Psoas muscle (tissue), 8 donors: ENCODE data around the gene HBEGF. TPM values are rescaled to one million over a fixed set of nuclear protein-coding genes. Genes with fewer than 3 reads are reported as not detected.

ENCODE experiments used
- ATAC-seq, 4 donors: fragments of 200-7000 bp; cut with Tn5 transposase; one replicate each; pipeline ENCODE4 v1.9.1; 2020; ENCODE audit warnings: moderate library complexity in 3 of 4, mild to moderate bottlenecking in 2 of 4
- DNase-seq, 2 donors: peaks; one replicate each; pipeline ENCODE4 v3.0.0-alpha.2; 2020
- H3K27ac ChIP-seq: fragments of 200-600 bp; one replicate; pipeline ENCODE4 v1.8.0; 2022
- H3K27me3 ChIP-seq, 3 donors: fragments of 200-600 bp in 1 of 3; one replicate each; pipeline versions ENCODE4 v1.6.1 to v1.8.0; 2013 to 2022; ENCODE audit warnings: low read length in 2 of 3, mild to moderate bottlenecking in 2 of 3, moderate library complexity in 1 of 3; ENCODE audit not compliant: insufficient read depth in 3 of 3
- H3K36me3 ChIP-seq, 2 donors: fragments of 200-600 bp in 1 of 2; one replicate each; pipeline versions ENCODE4 v1.6.1 to v1.8.0; 2013 to 2022; ENCODE audit warnings: low read depth in 1 of 2, mild to moderate bottlenecking in 1 of 2, moderate library complexity in 1 of 2; ENCODE audit not compliant: insufficient read depth in 1 of 2
- H3K4me1 ChIP-seq: fragments of 200-600 bp; one replicate; pipeline ENCODE4 v1.8.0; 2022
- H3K4me3 ChIP-seq: fragments of 200-600 bp; one replicate; pipeline ENCODE4 v1.8.0; 2022; ENCODE audit warnings: mild to moderate bottlenecking
- H3K9me3 ChIP-seq: fragments of 200-600 bp; one replicate; pipeline ENCODE4 v1.8.0; 2022
- WGBS, 3 donors: extraction: QIAGEN DNeasy Blood & Tissue Kit; methylation state at CpG; one replicate each; pipeline versions ENCODE4 v1.1.6 to v1.1.7; 2013; 5-methylcytosine and 5-hydroxymethylcytosine counted together
- intact Hi-C, 2 donors: fragments of 100-400 bp; cut with DNase I; formaldehyde crosslinking; loops; one replicate each; pipeline versions ENCODE4 v1.11.0 to v1.14.2; 2022
- polyA plus RNA-seq, 3 donors: library from polyadenylated mRNA; stranded (reverse); fragments of 200-250 nt; gene quantifications; one replicate each; pipeline ENCODE4 v1.2.3, GENCODE V29; 2013
- total RNA-seq, 4 donors: library from RNA; stranded (reverse); fragmentation: NEBNext Ultra II Directional in 2 of 4; extraction: Animal tissue kit (Norgen Biotek cat#: 25700) in 2 of 4; gene quantifications; one replicate each; pipeline versions ENCODE4 v1.2.1 to v1.2.4, GENCODE V29; 2021 to 2023
- TF ChIP-seq, protein P1 (sequence below): fragments of 200-600 bp; IDR thresholded peaks from one replicate; pipeline ENCODE4 v1.8.0; 2022; ENCODE audit warnings: antibody characterized with exemption
- donor health status: healthy with polysubstance abuse.
- donor health status: DM: no; HTN: no; CAD: no; lungs with moderate emphysema.
- donor health status: Bipolar disorder and iron deficiency.
- donor health status: healthy.
- donor health status: DM: yes; HTN: yes; CAD: no.
- donor health status: DM: no; HTN: no; CAD: no.
- donor health status: DM: no; HTN: no; CAD: no.
- donor health status: DM: yes; HTN: yes; CAD: no.

HBEGF gene
- total and polyA plus RNA-seq, 7 donors = 14.5 to 60.8 (median 33.5) TPM

DNA sequence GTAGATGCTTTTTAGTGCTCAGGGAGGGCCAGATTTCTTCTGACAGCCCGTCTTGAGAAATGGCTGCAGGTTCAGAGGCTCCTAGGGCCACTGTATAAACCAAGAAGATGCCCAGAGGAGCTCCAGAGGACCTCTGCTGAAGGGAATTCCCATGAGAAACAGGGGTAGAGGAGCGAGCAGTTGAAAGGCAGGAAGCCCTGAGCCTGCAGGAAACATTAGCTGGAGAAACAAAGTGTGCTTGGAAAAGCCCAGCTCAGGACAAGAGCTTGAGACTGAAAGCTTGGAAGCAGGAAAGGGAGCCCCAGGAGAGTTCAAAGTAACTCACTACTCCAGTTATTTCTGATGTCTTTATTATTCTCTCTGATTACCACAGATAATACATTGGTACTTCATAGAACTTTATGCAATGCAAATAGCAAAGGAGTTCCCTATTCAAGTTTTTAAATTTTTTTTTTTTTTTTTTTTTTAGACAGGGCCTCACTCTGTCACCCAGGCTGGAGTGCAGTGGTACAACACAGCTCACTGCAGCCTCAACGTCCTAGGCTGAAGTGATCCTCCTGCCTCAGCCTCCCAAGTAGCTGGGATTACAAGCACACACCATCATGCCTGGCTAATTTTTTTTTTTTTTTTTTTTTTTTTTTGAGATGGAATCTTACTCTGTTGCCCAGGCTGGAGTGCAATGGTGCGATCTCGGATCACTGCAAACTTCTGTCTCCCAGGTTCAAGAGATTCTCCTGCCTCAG is 16.5 kb downstream of the HBEGF start:
- no peaks in the 10 kb centered on the region for H3K27me3 ChIP-seq
- peaks cover 3 to 27% of the 10 kb centered on the region in 2 donors for H3K36me3 ChIP-seq
- DNase-seq (no peak), ATAC-seq (peak in 1 of 4 donors; percentile 14)
- no peak overlapping the region for H3K27ac ChIP-seq
- H3K9me3 ChIP-seq = no peaks in the 10 kb centered on the region
- TF ChIP-seq, protein P1, sequence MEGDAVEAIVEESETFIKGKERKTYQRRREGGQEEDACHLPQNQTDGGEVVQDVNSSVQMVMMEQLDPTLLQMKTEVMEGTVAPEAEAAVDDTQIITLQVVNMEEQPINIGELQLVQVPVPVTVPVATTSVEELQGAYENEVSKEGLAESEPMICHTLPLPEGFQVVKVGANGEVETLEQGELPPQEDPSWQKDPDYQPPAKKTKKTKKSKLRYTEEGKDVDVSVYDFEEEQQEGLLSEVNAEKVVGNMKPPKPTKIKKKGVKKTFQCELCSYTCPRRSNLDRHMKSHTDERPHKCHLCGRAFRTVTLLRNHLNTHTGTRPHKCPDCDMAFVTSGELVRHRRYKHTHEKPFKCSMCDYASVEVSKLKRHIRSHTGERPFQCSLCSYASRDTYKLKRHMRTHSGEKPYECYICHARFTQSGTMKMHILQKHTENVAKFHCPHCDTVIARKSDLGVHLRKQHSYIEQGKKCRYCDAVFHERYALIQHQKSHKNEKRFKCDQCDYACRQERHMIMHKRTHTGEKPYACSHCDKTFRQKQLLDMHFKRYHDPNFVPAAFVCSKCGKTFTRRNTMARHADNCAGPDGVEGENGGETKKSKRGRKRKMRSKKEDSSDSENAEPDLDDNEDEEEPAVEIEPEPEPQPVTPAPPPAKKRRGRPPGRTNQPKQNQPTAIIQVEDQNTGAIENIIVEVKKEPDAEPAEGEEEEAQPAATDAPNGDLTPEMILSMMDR = no peak
- 71% methylated on average over 5 of the region's 5 CpGs for WGBS, 3 donors
- H3K4me3 ChIP-seq = no peak overlapping the region
- intact Hi-C loops = no loop called here
- peaks cover 7% of the 10 kb centered on the region for H3K4me1 ChIP-seq

DNA sequence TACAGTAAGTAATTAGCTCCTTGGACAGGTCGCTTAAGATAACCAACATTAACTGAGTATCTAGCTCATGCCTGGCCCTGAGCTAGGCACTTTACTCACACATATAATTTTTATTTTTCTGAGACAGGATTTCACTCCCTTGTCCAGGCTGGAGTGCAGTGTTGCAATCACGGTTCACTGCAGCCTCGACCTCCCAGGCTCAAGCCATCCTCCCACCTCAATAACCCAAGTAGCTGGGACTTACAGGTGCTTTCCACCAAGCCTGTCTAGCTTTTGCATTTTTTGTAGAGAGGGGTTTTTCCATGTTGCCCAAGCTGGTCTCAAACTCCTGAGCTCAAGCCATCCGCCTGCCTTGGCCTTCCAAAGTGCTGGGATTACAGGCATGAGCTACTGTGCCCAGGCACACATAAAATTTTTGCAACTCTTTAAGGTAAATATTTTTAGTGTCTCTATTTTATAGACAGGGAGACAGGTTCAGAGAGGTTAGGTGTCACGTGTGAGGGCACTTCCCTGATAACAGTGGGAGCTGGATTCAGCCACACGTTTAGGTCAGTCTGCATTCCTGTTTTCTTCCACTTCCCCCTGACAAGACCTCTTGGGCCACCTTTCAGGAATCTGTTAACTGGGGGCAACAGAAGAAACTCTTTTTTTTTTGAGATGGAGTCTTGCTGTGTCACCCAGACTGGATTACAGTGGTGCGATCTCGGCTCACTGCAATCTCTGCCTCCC is 18.2 kb downstream of the HBEGF start:
- Histone ChIP-seq H3K4me1 (peaks cover 12% of the 10 kb centered on the region), H3K27ac (no peak overlapping the region), H3K9me3 (no peaks in the 10 kb centered on the region), H3K27me3 (no peaks in the 10 kb centered on the region), H3K36me3 (peaks cover 3 to 10% of the 10 kb centered on the region in 2 donors), H3K4me3 (no peak overlapping the region)
- ATAC-seq (no peak), DNase-seq (no peak)
- TF ChIP-seq, protein P1 = no peak
- WGBS, 3 donors = 88 to 89% (median 88%) methylated on average over 8 of the region's 8 CpGs
- intact Hi-C loops = no loop called here

DNA sequence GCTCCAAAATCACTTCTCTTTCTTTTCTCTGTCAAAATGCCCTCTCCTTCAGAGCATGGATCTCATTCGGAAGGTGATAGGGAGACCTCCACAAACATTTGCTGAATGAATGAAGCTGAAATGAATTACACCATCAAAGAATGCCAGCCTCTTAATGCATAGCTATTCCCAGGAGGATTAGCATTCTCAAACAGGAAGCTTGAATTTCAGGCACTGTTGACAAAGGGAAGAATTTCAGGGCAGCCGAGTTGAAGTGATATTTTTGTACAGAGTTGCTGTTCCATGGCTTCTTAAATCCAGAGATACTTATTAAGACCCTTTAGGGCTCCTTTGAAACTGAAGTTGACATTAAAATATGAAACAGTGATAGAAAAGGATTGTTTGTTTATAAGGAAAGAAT is 18.8 kb downstream of the HBEGF start:
- WGBS, 3 donors = 28 to 48% (median 42%) methylated on average over 2 of the region's 2 CpGs

DNA sequence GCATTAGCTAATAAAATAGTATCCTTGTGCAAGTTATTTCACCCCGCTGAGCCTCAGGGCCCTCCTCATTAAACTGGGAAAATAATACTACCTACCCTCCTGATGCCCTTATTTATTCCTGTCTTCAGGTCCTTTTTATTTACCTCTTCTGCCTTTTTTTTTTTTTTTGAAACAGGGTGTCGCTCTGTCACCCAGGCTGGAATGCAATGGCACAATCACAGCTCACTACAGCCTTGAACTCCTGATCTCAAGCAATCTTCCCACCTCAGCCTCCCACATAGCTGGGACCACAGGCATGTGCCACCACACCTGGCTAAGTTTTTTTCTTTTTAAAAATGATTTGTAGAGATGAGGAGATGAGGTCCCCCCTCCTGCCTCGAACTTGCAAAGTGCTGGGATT is 20.9 kb downstream of the HBEGF start:
- WGBS, 3 donors = 88 to 99% (median 96%) methylated on average over 3 of the region's 3 CpGs
- ATAC-seq (no peak), DNase-seq (no peak)
- Histone ChIP-seq H3K9me3 (no peaks in the 10 kb centered on the region), H3K4me3 (no peak overlapping the region), H3K27ac (no peak overlapping the region), H3K27me3 (no peaks in the 10 kb centered on the region), H3K36me3 (no peaks in the 10 kb centered on the region), H3K4me1 (peaks cover 32% of the 10 kb centered on the region)
- intact Hi-C loops = no loop called here
- TF ChIP-seq, protein P1 = no peak

More for the DNA sequence above, 18.8 kb downstream of the HBEGF start:
- intact Hi-C loops = no loop called here
- TF ChIP-seq, protein P1 = no peak
- ATAC-seq = no peak
- peaks cover 18% of the 10 kb centered on the region for H3K4me1 ChIP-seq
- no peak overlapping the region for H3K27ac ChIP-seq
- no peaks in the 10 kb centered on the region for H3K27me3 ChIP-seq
- peaks cover 3 to 4% of the 10 kb centered on the region in 2 donors for H3K36me3 ChIP-seq
- H3K9me3 ChIP-seq = no peaks in the 10 kb centered on the region
- H3K4me3 ChIP-seq = no peak overlapping the region
- no peak for DNase-seq
